Measurements from ENCODE around the gene PRKX.
"Not testable (repeated sequence)": the region's sequence is repeated elsewhere in the genome, so short reads cannot be mapped to it uniquely, and the experiment has no call there.

PRKX gene

GRCh38 chrX:3563451-3563850, 150.0 kb downstream of the PRKX start:
- no peak for DNase-seq

GRCh38 chrX:3560010-3560409, 153.4 kb downstream of the PRKX start:
- DNase-seq, result not testable (repeated sequence)
